Transverse colon (tissue), 3 donors: Measurements from ENCODE around the gene C1orf115.

Source experiments
- EP300 ChIP-seq: sonication (generic); formaldehyde crosslinking; IDR thresholded peaks from one replicate; pipeline ENCODE4 v1.6.1; 2017; ENCODE audit warnings: antibody characterized with exemption, low read depth
- POLR2A ChIP-seq: fragments of 450-650 bp; IDR thresholded peaks from one replicate; pipeline ENCODE4 v1.6.1; 2016; ENCODE audit warnings: antibody characterized with exemption, mild to moderate bottlenecking, moderate library complexity
- TF ChIP-seq, protein P1 (sequence below), 5 experiments: fragments of 200-600 bp in 3 of 5; fragments of 450-650 bp in 2 of 5; sonication (generic) in 3 of 5; IDR thresholded peaks; 1 replicate in 2 of 5; 2 replicates in 3 of 5; pipeline ENCODE4 v1.5.1; 2016 to 2017; ENCODE audit warnings: antibody characterized with exemption in 5 of 5, inconsistent platforms in 3 of 5, mild to moderate bottlenecking in 2 of 5, moderate library complexity in 1 of 5

- TF ChIP-seq, protein P1, sequence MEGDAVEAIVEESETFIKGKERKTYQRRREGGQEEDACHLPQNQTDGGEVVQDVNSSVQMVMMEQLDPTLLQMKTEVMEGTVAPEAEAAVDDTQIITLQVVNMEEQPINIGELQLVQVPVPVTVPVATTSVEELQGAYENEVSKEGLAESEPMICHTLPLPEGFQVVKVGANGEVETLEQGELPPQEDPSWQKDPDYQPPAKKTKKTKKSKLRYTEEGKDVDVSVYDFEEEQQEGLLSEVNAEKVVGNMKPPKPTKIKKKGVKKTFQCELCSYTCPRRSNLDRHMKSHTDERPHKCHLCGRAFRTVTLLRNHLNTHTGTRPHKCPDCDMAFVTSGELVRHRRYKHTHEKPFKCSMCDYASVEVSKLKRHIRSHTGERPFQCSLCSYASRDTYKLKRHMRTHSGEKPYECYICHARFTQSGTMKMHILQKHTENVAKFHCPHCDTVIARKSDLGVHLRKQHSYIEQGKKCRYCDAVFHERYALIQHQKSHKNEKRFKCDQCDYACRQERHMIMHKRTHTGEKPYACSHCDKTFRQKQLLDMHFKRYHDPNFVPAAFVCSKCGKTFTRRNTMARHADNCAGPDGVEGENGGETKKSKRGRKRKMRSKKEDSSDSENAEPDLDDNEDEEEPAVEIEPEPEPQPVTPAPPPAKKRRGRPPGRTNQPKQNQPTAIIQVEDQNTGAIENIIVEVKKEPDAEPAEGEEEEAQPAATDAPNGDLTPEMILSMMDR (IDR thresholded peaks at IDR 0.05), result no peak
- TF ChIP-seq POLR2A, result no peak
- no peak for TF ChIP-seq EP300
Measured at GRCh38 chr1:220732621-220733020, 42.5 kb downstream of the C1orf115 start.
